Retinal pigment epithelial cell (primary cell): ENCODE data around the gene ERC1.
"Not testable (repeated sequence)": the region's sequence is repeated elsewhere in the genome, so short reads cannot be mapped to it uniquely, and the experiment has no call there.

Source experiments
- DNase-seq: peaks from one replicate; pipeline ENCODE4 v3.0.0-alpha.2; 2010; ENCODE audit warnings: low read depth
- H3K4me3 ChIP-seq: 2 replicates; pipeline ENCODE4 v1.5.1; 2011; ENCODE audit warnings: mild to moderate bottlenecking, low read length, control low read depth, moderate library complexity
- CTCF ChIP-seq: conservative IDR thresholded peaks from 2 replicates; pipeline ENCODE4 v1.5.1; 2011; ENCODE audit warnings: low read depth, low read length, control low read depth, inconsistent platforms

Gene ERC1

GRCh38 chr12:992647-993046, 1.6 kb downstream of the ERC1 start:
- no peak for TF ChIP-seq CTCF
- no peak for DNase-seq
- no peak overlapping the region for H3K4me3 ChIP-seq

- no peak for DNase-seq
- no peak overlapping the region for H3K4me3 ChIP-seq
- no peak for TF ChIP-seq CTCF
Observed at GRCh38 chr12:996881-997280, 5.9 kb downstream of the ERC1 start.

- DNase-seq = no peak
- TF ChIP-seq CTCF = no peak
- no peak overlapping the region for H3K4me3 ChIP-seq
Observed at GRCh38 chr12:997505-997904, 6.5 kb downstream of the ERC1 start.

GRCh38 chr12:998020-998874, 7.2 kb downstream of the ERC1 start:
- DNase-seq = no peak
- H3K4me3 ChIP-seq = no peak overlapping the region
- TF ChIP-seq CTCF = no peak

- H3K4me3 ChIP-seq, DNase-seq: not testable (repeated sequence)
Observed at GRCh38 chr12:999736-1000135, 8.7 kb downstream of the ERC1 start.

- no peak for DNase-seq
- no peak for TF ChIP-seq CTCF
- H3K4me3 ChIP-seq = no peak overlapping the region
Observed at GRCh38 chr12:1001507-1001906, 10.5 kb downstream of the ERC1 start.

GRCh38 chr12:1003600-1004271, 12.7 kb downstream of the ERC1 start:
- no peak overlapping the region for H3K4me3 ChIP-seq
- DNase-seq = no peak
- no peak for TF ChIP-seq CTCF
